Measurements from ENCODE around the gene TRAF5.
"Not testable (repeated sequence)": the region's sequence is repeated elsewhere in the genome, so short reads cannot be mapped to it uniquely, and the experiment has no call there.

The TRAF5 gene

GRCh38 chr1:211411639-211412038, 85.0 kb downstream of the TRAF5 start:
- no peaks in the 10 kb centered on the region for H3K36me3 ChIP-seq (ENCODE audit: control insufficient read depth in 1 of 2, insufficient read depth in 2 of 2, low read length in 2 of 2)
- no peaks in the 10 kb centered on the region for H3K27me3 ChIP-seq (ENCODE audit: low read depth, low read length)
- H3K27ac ChIP-seq (ENCODE audit: low read length) = no peak overlapping the region
- no peaks in the 10 kb centered on the region for H3K9me3 ChIP-seq (ENCODE audit: control insufficient read depth in 1 of 2, low read length in 2 of 2)
- H3K4me1 ChIP-seq (ENCODE audit: control insufficient read depth in 1 of 2, insufficient read depth in 2 of 2, low read length in 2 of 2) = no peaks in the 10 kb centered on the region
- no peak overlapping the region for H3K4me3 ChIP-seq (ENCODE audit: low read depth in 1 of 2, low read length in 2 of 2)

GRCh38 chr1:211415700-211416099, 89.1 kb downstream of the TRAF5 start:
- no peaks in the 10 kb centered on the region for H3K4me1 ChIP-seq (ENCODE audit: control insufficient read depth in 1 of 2, insufficient read depth in 2 of 2, low read length in 2 of 2)
- no peaks in the 10 kb centered on the region for H3K27me3 ChIP-seq (ENCODE audit: low read depth, low read length)
- H3K36me3 ChIP-seq (ENCODE audit: control insufficient read depth in 1 of 2, insufficient read depth in 2 of 2, low read length in 2 of 2) = no peaks in the 10 kb centered on the region
- H3K4me3 ChIP-seq (ENCODE audit: low read depth in 1 of 2, low read length in 2 of 2) = peak overlapping the region in 1 of 2 donors; percentile 55
- no peak overlapping the region for H3K27ac ChIP-seq (ENCODE audit: low read length)
- no peaks in the 10 kb centered on the region for H3K9me3 ChIP-seq (ENCODE audit: control insufficient read depth in 1 of 2, low read length in 2 of 2)

- not testable (repeated sequence) for H3K27me3 ChIP-seq (ENCODE audit: low read depth, low read length); H3K9me3 ChIP-seq (ENCODE audit: control insufficient read depth in 1 of 2, low read length in 2 of 2); H3K27ac ChIP-seq (ENCODE audit: low read length); H3K4me1 ChIP-seq (ENCODE audit: control insufficient read depth in 1 of 2, insufficient read depth in 2 of 2, low read length in 2 of 2); H3K36me3 ChIP-seq (ENCODE audit: control insufficient read depth in 1 of 2, insufficient read depth in 2 of 2, low read length in 2 of 2)
- H3K4me3 ChIP-seq (ENCODE audit: low read depth in 1 of 2, low read length in 2 of 2) = peak overlapping the region in 1 of 2 donors; percentile 55
These were observed 89.6 kb downstream of the TRAF5 start for GRCh38 chr1:211416246-211416627.

- not testable (repeated sequence) for H3K27me3 ChIP-seq (ENCODE audit: low read depth, low read length); H3K36me3 ChIP-seq (ENCODE audit: control insufficient read depth in 1 of 2, insufficient read depth in 2 of 2, low read length in 2 of 2); H3K9me3 ChIP-seq (ENCODE audit: control insufficient read depth in 1 of 2, low read length in 2 of 2); H3K4me1 ChIP-seq (ENCODE audit: control insufficient read depth in 1 of 2, insufficient read depth in 2 of 2, low read length in 2 of 2); H3K27ac ChIP-seq (ENCODE audit: low read length)
- peak overlapping the region in 1 of 2 donors; percentile 55 for H3K4me3 ChIP-seq (ENCODE audit: low read depth in 1 of 2, low read length in 2 of 2)
These were observed 90.1 kb downstream of the TRAF5 start for GRCh38 chr1:211416628-211417323.

GRCh38 chr1:211420389-211420788, 93.8 kb downstream of the TRAF5 start:
- Histone ChIP-seq H3K27me3 (ENCODE audit: low read depth, low read length) (no peaks in the 10 kb centered on the region), H3K27ac (ENCODE audit: low read length) (no peak overlapping the region), H3K4me1 (ENCODE audit: control insufficient read depth in 1 of 2, insufficient read depth in 2 of 2, low read length in 2 of 2) (no peaks in the 10 kb centered on the region), H3K36me3 (ENCODE audit: control insufficient read depth in 1 of 2, insufficient read depth in 2 of 2, low read length in 2 of 2) (no peaks in the 10 kb centered on the region), H3K4me3 (ENCODE audit: low read depth in 1 of 2, low read length in 2 of 2) (no peak overlapping the region), H3K9me3 (ENCODE audit: control insufficient read depth in 1 of 2, low read length in 2 of 2) (no peaks in the 10 kb centered on the region)

DNA sequence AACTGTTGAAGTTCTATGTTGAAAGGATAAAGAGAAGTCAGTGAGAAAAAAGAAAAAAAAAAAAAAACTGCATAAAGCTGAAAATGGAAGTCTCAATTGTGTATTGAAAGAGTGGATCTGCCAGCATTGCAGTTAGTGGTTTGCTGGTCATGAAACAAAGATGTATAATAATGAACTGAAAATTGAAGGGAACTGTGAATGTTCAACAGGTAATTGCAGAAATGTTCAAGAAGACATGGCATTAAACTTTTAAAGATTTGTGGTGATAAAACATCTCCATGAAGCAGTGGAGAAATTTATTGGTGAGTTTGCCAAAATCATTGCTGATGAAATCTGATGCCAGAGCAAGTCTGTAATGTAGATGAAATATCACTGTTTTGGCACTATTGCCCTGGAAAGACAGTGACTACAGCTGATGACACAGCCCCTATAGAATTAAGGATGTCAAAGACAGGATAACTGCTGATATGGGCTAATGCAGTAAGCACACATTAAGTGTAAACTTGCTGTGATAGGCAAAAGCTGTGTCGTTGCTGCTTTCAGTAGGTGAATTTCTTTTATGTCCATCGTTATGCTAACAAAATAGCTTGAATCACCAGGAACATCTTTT, 94.3 kb downstream of the TRAF5 start:
- H3K27ac ChIP-seq (ENCODE audit: low read length) = no peak overlapping the region
- no peaks in the 10 kb centered on the region for H3K9me3 ChIP-seq (ENCODE audit: control insufficient read depth in 1 of 2, low read length in 2 of 2)
- H3K36me3 ChIP-seq (ENCODE audit: control insufficient read depth in 1 of 2, insufficient read depth in 2 of 2, low read length in 2 of 2) = no peaks in the 10 kb centered on the region
- H3K4me1 ChIP-seq (ENCODE audit: control insufficient read depth in 1 of 2, insufficient read depth in 2 of 2, low read length in 2 of 2) = no peaks in the 10 kb centered on the region
- no peaks in the 10 kb centered on the region for H3K27me3 ChIP-seq (ENCODE audit: low read depth, low read length)
- no peak overlapping the region for H3K4me3 ChIP-seq (ENCODE audit: low read depth in 1 of 2, low read length in 2 of 2)

DNA sequence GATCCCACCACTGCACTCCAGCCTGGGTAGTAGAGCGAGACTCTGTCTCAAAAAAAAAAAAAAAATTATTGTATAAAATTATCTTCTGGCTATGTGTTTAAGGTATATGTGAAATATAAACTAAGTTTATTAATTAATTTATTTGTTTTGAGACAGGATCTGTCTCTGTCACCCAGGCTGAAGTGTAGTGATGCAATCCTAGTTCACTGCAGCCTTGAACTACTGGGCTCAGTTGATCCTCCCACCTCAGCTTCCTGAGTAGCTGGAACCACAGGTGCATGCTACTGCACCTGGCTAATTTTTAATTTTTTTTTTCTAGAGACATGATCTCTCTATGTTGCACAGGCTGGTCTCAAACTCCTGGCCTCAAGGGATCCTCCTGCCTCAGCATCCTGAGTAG, 97.4 kb downstream of the TRAF5 start:
- Histone ChIP-seq H3K4me1 (ENCODE audit: control insufficient read depth in 1 of 2, insufficient read depth in 2 of 2, low read length in 2 of 2) (no peaks in the 10 kb centered on the region), H3K36me3 (ENCODE audit: control insufficient read depth in 1 of 2, insufficient read depth in 2 of 2, low read length in 2 of 2) (no peaks in the 10 kb centered on the region), H3K27ac (ENCODE audit: low read length) (no peak overlapping the region), H3K4me3 (ENCODE audit: low read depth in 1 of 2, low read length in 2 of 2) (no peak overlapping the region), H3K9me3 (ENCODE audit: control insufficient read depth in 1 of 2, low read length in 2 of 2) (no peaks in the 10 kb centered on the region), H3K27me3 (ENCODE audit: low read depth, low read length) (no peaks in the 10 kb centered on the region)
